A549 (cell line): Measurements from ENCODE around the gene VAMP7. TPM values are rescaled to one million over a fixed set of nuclear protein-coding genes. Genes with fewer than 3 reads are reported as not detected.

ENCODE experiments used
- ATAC-seq, 2 experiments: fragments of 200-7000 bp in 1 of 2; fragments of >200 bp in 1 of 2; cut with Nextera tagmentation in 1 of 2; cut with Tn5 transposase in 1 of 2; 3 replicates each; pipeline versions ENCODE4 v1.8.0 to v1.9.1; 2018 to 2020; ENCODE audit warnings: mild to moderate bottlenecking in 1 of 2, moderate library complexity in 1 of 2
- CTCF ChIA-PET: fragments of 300-600 bp; sonication (Branson Sonifier 250); formaldehyde crosslinking; extraction: SDS; loops from one replicate; lab custom pipeline; 2021; ENCODE audit warnings: antibody characterized with exemption, inconsistent platforms; lab: Yijun Ruan, JAX
- POLR2A ChIA-PET: fragments of 350-600 bp; formaldehyde crosslinking; extraction: SDS; loops from one replicate; lab custom pipeline; 2021; ENCODE audit warnings: antibody characterized with exemption, inconsistent platforms; lab: Yijun Ruan, JAX
- DNase-seq, 2 experiments: peaks; one replicate each; pipeline versions ENCODE4 v3.0.0 to v3.0.0-alpha.2; 2011 to 2016; ENCODE audit warnings: low read depth in 1 of 2, low spot score in 1 of 2
- FAIRE-seq: peaks from 2 replicates; lab custom pipeline; 2011; peaks lifted over from hg19 to GRCh38; lab: Jason Lieb, UNC
- H3K27ac ChIP-seq, 2 experiments: fragments of >200 bp; sonication (Bioruptor Twin); formaldehyde crosslinking; 3 replicates each; pipeline ENCODE4 v1.5.1; 2016 to 2017
- H3K4me1 ChIP-seq: fragments of >200 bp; sonication (Bioruptor Twin); formaldehyde crosslinking; 3 replicates; pipeline ENCODE4 v1.6.1; 2016
- H3K4me2 ChIP-seq: fragments of >200 bp; sonication (Bioruptor Twin); formaldehyde crosslinking; 3 replicates; pipeline ENCODE4 v1.6.1; 2016
- H3K4me3 ChIP-seq: fragments of >200 bp; sonication (Bioruptor Twin); formaldehyde crosslinking; 3 replicates; pipeline ENCODE4 v1.5.1; 2016
- H3K9me3 ChIP-seq: fragments of >200 bp; sonication (Bioruptor Twin); formaldehyde crosslinking; 3 replicates; pipeline ENCODE4 v1.6.1; 2016
- BHLHE40 ChIP-seq: IDR thresholded peaks from 2 replicates; pipeline ENCODE4 v1.6.1; 2012; ENCODE audit warnings: low read depth, low read length, inconsistent platforms
- CBX2 ChIP-seq: fragments of 200-600 bp; sonication (generic); IDR thresholded peaks from 2 replicates; pipeline ENCODE4 v1.6.1; 2016; ENCODE audit warnings: low read depth, mild to moderate bottlenecking, borderline replicate concordance
- CEBPB ChIP-seq, 2 experiments: fragments of >200 bp in 1 of 2; sonication (Bioruptor Twin) in 1 of 2; formaldehyde crosslinking in 1 of 2; IDR thresholded peaks; 2 replicates each; pipeline ENCODE4 v1.6.1; 2012 to 2016
- CHD2 ChIP-seq: fragments of 150-350 bp; IDR thresholded peaks from 2 replicates; pipeline ENCODE4 v1.6.1; 2014; ENCODE audit warnings: low read length; ENCODE audit not compliant: partially characterized antibody
- CHD4 ChIP-seq: fragments of 200-600 bp; sonication (generic); IDR thresholded peaks from 2 replicates; pipeline ENCODE4 v1.6.1; 2016; ENCODE audit warnings: antibody characterized with exemption, mild to moderate bottlenecking, borderline replicate concordance
- EHF ChIP-seq: fragments of 250-450 bp; sonication (Bioruptor Pico); IDR thresholded peaks from 2 replicates; pipeline ENCODE4 v1.5.0; 2020; ENCODE audit warnings: mild to moderate bottlenecking
- EP300 ChIP-seq, 2 experiments: fragments of >200 bp; sonication (Bioruptor Twin); formaldehyde crosslinking; IDR thresholded peaks; 2 replicates in 1 of 2; 3 replicates in 1 of 2; pipeline ENCODE4 v1.6.1; 2016 to 2017
- FOSB ChIP-seq: fragments of 250-450 bp; sonication (Bioruptor Pico); IDR thresholded peaks from 2 replicates; pipeline ENCODE4 v1.5.0; 2020; ENCODE audit warnings: mild to moderate bottlenecking, moderate library complexity
- FOSL2 ChIP-seq, 2 experiments: fragments of 450-650 bp in 1 of 2; fragments of >200 bp in 1 of 2; sonication (Bioruptor Twin) in 1 of 2; formaldehyde crosslinking; IDR thresholded peaks; 2 replicates each; pipeline versions ENCODE4 v1.5.0 to v1.6.1; 2016 to 2020; ENCODE audit warnings: mild to moderate bottlenecking in 1 of 2, moderate library complexity in 1 of 2
- GATA3 ChIP-seq: IDR thresholded peaks from 2 replicates; pipeline ENCODE4 v1.6.1; 2012; ENCODE audit warnings: borderline replicate concordance
- HOXB13 ChIP-seq: fragments of 250-450 bp; sonication (Bioruptor Pico); IDR thresholded peaks from 2 replicates; pipeline ENCODE4 v1.5.0; 2020; ENCODE audit warnings: low read depth, mild to moderate bottlenecking, moderate library complexity
- KDM1A ChIP-seq: fragments of 200-600 bp; sonication (generic); IDR thresholded peaks from 2 replicates; pipeline ENCODE4 v1.6.1; 2016; ENCODE audit warnings: low read depth, mild to moderate bottlenecking
- KDM5A ChIP-seq: fragments of 200-600 bp; sonication (generic); IDR thresholded peaks from 2 replicates; pipeline ENCODE4 v1.6.1; 2016; ENCODE audit warnings: antibody characterized with exemption, mild to moderate bottlenecking
- MAFK ChIP-seq: fragments of 450-650 bp; IDR thresholded peaks from 2 replicates; pipeline ENCODE4 v1.6.1; 2014; ENCODE audit not compliant: partially characterized antibody
- NFE2L2 ChIP-seq: fragments of 150-350 bp; conservative IDR thresholded peaks from 2 replicates; pipeline ENCODE4 v1.6.1; 2014; ENCODE audit warnings: low read length
- POLR2A ChIP-seq: IDR thresholded peaks from 2 replicates; pipeline ENCODE4 v1.6.1; 2012; ENCODE audit warnings: mild to moderate bottlenecking, low read length
- TP53 ChIP-seq: fragments of 250-450 bp; sonication (Bioruptor Pico); IDR thresholded peaks from 2 replicates; pipeline ENCODE4 v1.5.0; 2021; ENCODE audit warnings: mild to moderate bottlenecking, moderate library complexity
- ZC3H11A ChIP-seq: fragments of 450-650 bp; IDR thresholded peaks from 2 replicates; pipeline ENCODE4 v1.6.1; 2014; ENCODE audit warnings: antibody characterized with exemption, mild to moderate bottlenecking
- ZFP36 ChIP-seq: fragments of 450-650 bp; IDR thresholded peaks from 2 replicates; pipeline ENCODE4 v1.6.1; 2014; ENCODE audit warnings: borderline replicate concordance; ENCODE audit not compliant: partially characterized antibody
- WGBS: methylation state at CpG from one replicate; pipeline ENCODE4 v1.1.6; 2017; ENCODE audit errors: missing lambda C conversion rate; 5-methylcytosine and 5-hydroxymethylcytosine counted together
- polyA plus RNA-seq, 4 experiments: library from polyadenylated mRNA; depleted of rRNA in 3 of 4; stranded (reverse); fragments of >200 nt; fragmentation: RNase III in 1 of 4; extraction: RNeasy Plus Mini Kit Qiagen cat#74134 plus additional on column Dnase treatment in 1 of 4; gene quantifications; 2 replicates in 3 of 4; 3 replicates in 1 of 4; pipeline ENCODE4 v1.2.3, GENCODE V29; 2011 to 2017
- TF ChIP-seq, protein P1 (sequence below): fragments of >200 bp; sonication (Bioruptor Twin); formaldehyde crosslinking; IDR thresholded peaks from 3 replicates; pipeline ENCODE4 v1.5.1; 2016
- TF ChIP-seq, protein P2 (sequence below): fragments of 150-350 bp; IDR thresholded peaks from 2 replicates; pipeline ENCODE4 v1.6.1; 2014; ENCODE audit warnings: low read depth, mild to moderate bottlenecking, low read length
- TF ChIP-seq, protein P3 (sequence below): IDR thresholded peaks from 2 replicates; pipeline ENCODE4 v1.6.1; 2012
- TF ChIP-seq, protein P4 (sequence below): IDR thresholded peaks from 2 replicates; pipeline ENCODE4 v1.6.1; 2012
- TF ChIP-seq, protein P5 (sequence below): fragments of 250-450 bp; sonication (Bioruptor Pico); IDR thresholded peaks from 2 replicates; pipeline ENCODE4 v1.5.0; 2020; ENCODE audit warnings: low read depth, mild to moderate bottlenecking, moderate library complexity
- TF ChIP-seq, protein P6 (sequence below): fragments of 200-600 bp; sonication (generic); IDR thresholded peaks from 2 replicates; pipeline ENCODE4 v1.6.1; 2016; ENCODE audit warnings: antibody characterized with exemption, mild to moderate bottlenecking, moderate library complexity
- TF ChIP-seq, protein P7 (sequence below): fragments of >200 bp; sonication (Bioruptor Twin); formaldehyde crosslinking; IDR thresholded peaks from 3 replicates; pipeline ENCODE4 v1.6.1; 2016

Gene VAMP7
- polyA plus RNA-seq, 2 of the 4 experiments (the other 2 are of a cell fraction): 35.4 to 53.7 TPM

DNA sequence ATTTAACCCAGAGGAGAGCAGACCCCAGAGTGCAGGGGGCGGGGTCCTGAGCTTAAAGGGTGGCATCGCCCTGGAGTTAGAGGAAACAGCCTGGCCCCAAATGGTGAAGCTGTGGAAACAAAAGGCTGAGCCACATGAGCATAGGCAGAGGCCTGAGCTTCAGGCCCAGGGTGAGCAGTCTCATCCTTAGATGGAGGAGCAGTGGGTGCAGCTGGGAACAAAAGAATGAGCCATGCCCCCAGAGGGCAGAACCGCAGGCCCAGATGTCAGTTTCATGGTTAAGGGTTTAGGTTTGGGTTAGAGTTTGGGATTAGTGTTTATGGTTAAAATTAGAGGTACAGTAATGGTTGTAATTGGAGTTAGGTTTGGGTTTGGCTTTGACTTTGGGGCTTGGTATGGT, 71.9 kb downstream of the VAMP7 start:
- 28% methylated on average over 3 of the region's 3 CpGs for whole genome bisulfite sequencing
- no peak for TF ChIP-seq POLR2A
- no peak for TF ChIP-seq GATA3
- TF ChIP-seq NFE2L2: no peak
- no peak for TF ChIP-seq ZFP36
- TF ChIP-seq, protein P1, sequence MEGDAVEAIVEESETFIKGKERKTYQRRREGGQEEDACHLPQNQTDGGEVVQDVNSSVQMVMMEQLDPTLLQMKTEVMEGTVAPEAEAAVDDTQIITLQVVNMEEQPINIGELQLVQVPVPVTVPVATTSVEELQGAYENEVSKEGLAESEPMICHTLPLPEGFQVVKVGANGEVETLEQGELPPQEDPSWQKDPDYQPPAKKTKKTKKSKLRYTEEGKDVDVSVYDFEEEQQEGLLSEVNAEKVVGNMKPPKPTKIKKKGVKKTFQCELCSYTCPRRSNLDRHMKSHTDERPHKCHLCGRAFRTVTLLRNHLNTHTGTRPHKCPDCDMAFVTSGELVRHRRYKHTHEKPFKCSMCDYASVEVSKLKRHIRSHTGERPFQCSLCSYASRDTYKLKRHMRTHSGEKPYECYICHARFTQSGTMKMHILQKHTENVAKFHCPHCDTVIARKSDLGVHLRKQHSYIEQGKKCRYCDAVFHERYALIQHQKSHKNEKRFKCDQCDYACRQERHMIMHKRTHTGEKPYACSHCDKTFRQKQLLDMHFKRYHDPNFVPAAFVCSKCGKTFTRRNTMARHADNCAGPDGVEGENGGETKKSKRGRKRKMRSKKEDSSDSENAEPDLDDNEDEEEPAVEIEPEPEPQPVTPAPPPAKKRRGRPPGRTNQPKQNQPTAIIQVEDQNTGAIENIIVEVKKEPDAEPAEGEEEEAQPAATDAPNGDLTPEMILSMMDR: no peak
- no peak for TF ChIP-seq CHD4
- TF ChIP-seq FOSL2 (IDR thresholded peaks at IDR 0.05): no peak
- TF ChIP-seq FOSL2 (CRISPR knock-in tag; IDR thresholded peaks at IDR 0.05): no peak
- no peak for TF ChIP-seq TP53 (CRISPR knock-in tag)
- TF ChIP-seq FOSB (CRISPR knock-in tag): no peak
- TF ChIP-seq KDM5A: no peak
- no peak for TF ChIP-seq EHF (CRISPR knock-in tag)
- TF ChIP-seq BHLHE40: no peak
- TF ChIP-seq, protein P2, sequence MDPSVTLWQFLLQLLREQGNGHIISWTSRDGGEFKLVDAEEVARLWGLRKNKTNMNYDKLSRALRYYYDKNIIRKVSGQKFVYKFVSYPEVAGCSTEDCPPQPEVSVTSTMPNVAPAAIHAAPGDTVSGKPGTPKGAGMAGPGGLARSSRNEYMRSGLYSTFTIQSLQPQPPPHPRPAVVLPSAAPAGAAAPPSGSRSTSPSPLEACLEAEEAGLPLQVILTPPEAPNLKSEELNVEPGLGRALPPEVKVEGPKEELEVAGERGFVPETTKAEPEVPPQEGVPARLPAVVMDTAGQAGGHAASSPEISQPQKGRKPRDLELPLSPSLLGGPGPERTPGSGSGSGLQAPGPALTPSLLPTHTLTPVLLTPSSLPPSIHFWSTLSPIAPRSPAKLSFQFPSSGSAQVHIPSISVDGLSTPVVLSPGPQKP: no peak
- TF ChIP-seq KDM1A: no peak
- no peak for TF ChIP-seq CEBPB (IDR thresholded peaks at IDR 0.05)
- TF ChIP-seq, protein P3, sequence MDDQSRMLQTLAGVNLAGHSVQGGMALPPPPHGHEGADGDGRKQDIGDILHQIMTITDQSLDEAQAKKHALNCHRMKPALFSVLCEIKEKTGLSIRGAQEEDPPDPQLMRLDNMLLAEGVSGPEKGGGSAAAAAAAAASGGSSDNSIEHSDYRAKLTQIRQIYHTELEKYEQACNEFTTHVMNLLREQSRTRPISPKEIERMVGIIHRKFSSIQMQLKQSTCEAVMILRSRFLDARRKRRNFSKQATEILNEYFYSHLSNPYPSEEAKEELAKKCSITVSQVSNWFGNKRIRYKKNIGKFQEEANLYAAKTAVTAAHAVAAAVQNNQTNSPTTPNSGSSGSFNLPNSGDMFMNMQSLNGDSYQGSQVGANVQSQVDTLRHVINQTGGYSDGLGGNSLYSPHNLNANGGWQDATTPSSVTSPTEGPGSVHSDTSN: no peak
- TF ChIP-seq CHD2: no peak
- no peak for TF ChIP-seq CBX2
- TF ChIP-seq, all 56 proteins: peak for 0
- no peak for FAIRE-seq

DNA sequence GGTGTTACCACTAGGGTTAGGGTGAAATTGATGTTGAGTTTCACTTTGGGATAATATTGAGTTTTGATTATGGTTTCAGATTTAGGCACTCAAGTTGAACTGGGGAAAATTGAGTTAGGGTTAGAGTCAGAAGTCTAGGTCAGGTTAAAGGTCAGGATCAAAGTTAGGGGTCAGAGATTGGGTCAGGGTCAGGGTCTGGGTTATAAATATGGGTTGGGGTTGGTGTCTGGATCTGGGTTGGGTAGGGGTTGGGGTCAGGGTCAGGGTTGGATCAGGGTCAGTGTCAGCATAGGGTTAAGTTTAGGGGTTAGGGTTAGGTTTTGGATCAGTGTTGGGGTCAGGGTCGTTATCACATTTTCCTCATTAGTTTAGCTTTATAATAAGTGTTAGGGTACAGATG, 73.6 kb downstream of the VAMP7 start:
- no peak for FAIRE-seq
- CTCF ChIA-PET: no interaction called here
- no peak for DNase-seq
- H3K4me2 ChIP-seq: no peak overlapping the region
- WGBS: 29% methylated on average over 1 of the region's 1 CpG
- TF ChIP-seq HOXB13 (CRISPR knock-in tag) (no peak), MAFK (no peak), TP53 (CRISPR knock-in tag) (no peak), POLR2A (no peak), CHD4 (no peak), EP300 (IDR thresholded peaks at IDR 0.05) (no peak), ZC3H11A (no peak), GATA3 (no peak)
- TF ChIP-seq, protein P4, sequence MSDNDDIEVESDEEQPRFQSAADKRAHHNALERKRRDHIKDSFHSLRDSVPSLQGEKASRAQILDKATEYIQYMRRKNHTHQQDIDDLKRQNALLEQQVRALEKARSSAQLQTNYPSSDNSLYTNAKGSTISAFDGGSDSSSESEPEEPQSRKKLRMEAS: no peak
- TF ChIP-seq, protein P5, sequence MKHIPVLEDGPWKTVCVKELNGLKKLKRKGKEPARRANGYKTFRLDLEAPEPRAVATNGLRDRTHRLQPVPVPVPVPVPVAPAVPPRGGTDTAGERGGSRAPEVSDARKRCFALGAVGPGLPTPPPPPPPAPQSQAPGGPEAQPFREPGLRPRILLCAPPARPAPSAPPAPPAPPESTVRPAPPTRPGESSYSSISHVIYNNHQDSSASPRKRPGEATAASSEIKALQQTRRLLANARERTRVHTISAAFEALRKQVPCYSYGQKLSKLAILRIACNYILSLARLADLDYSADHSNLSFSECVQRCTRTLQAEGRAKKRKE (CRISPR knock-in tag): no peak
- TF ChIP-seq, protein P6, sequence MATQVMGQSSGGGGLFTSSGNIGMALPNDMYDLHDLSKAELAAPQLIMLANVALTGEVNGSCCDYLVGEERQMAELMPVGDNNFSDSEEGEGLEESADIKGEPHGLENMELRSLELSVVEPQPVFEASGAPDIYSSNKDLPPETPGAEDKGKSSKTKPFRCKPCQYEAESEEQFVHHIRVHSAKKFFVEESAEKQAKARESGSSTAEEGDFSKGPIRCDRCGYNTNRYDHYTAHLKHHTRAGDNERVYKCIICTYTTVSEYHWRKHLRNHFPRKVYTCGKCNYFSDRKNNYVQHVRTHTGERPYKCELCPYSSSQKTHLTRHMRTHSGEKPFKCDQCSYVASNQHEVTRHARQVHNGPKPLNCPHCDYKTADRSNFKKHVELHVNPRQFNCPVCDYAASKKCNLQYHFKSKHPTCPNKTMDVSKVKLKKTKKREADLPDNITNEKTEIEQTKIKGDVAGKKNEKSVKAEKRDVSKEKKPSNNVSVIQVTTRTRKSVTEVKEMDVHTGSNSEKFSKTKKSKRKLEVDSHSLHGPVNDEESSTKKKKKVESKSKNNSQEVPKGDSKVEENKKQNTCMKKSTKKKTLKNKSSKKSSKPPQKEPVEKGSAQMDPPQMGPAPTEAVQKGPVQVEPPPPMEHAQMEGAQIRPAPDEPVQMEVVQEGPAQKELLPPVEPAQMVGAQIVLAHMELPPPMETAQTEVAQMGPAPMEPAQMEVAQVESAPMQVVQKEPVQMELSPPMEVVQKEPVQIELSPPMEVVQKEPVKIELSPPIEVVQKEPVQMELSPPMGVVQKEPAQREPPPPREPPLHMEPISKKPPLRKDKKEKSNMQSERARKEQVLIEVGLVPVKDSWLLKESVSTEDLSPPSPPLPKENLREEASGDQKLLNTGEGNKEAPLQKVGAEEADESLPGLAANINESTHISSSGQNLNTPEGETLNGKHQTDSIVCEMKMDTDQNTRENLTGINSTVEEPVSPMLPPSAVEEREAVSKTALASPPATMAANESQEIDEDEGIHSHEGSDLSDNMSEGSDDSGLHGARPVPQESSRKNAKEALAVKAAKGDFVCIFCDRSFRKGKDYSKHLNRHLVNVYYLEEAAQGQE: no peak
- TF ChIP-seq, protein P7, sequence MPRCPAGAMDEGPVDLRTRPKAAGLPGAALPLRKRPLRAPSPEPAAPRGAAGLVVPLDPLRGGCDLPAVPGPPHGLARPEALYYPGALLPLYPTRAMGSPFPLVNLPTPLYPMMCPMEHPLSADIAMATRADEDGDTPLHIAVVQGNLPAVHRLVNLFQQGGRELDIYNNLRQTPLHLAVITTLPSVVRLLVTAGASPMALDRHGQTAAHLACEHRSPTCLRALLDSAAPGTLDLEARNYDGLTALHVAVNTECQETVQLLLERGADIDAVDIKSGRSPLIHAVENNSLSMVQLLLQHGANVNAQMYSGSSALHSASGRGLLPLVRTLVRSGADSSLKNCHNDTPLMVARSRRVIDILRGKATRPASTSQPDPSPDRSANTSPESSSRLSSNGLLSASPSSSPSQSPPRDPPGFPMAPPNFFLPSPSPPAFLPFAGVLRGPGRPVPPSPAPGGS: no peak
- TF ChIP-seq, protein P2: no peak
- TF ChIP-seq, all 56 proteins: peak for 0
- H3K27ac ChIP-seq: no peak overlapping the region
- ATAC-seq: no peak
- H3K4me1 ChIP-seq: no peaks in the 10 kb centered on the region
- POLR2A ChIA-PET: no interaction called here
- no peak overlapping the region for H3K4me3 ChIP-seq
- no peaks in the 10 kb centered on the region for H3K9me3 ChIP-seq

More for the DNA sequence above, 71.9 kb downstream of the VAMP7 start:
- no peak overlapping the region for H3K4me2 ChIP-seq
- H3K27ac ChIP-seq: no peak overlapping the region
- POLR2A ChIA-PET: no interaction called here
- DNase-seq: no peak
- no peak for ATAC-seq
- no peaks in the 10 kb centered on the region for H3K4me1 ChIP-seq
- no peaks in the 10 kb centered on the region for H3K9me3 ChIP-seq
- CTCF ChIA-PET: no interaction called here
- no peak overlapping the region for H3K4me3 ChIP-seq
